Hepatocyte (in vitro differentiated cells): ENCODE data around the gene CYTH1.

Experiments
- CTCF ChIP-seq: fragments of 200-600 bp; sonication (generic); IDR thresholded peaks from 2 replicates; pipeline ENCODE4 v1.5.1; 2016; ENCODE audit warnings: antibody characterized with exemption, mild to moderate bottlenecking; ENCODE audit not compliant: poor library complexity
- EZH2 ChIP-seq: fragments of 200-600 bp; sonication (generic); IDR thresholded peaks from 2 replicates; pipeline ENCODE4 v1.6.1; 2016; ENCODE audit warnings: antibody characterized with exemption, mild to moderate bottlenecking, borderline replicate concordance

DNA sequence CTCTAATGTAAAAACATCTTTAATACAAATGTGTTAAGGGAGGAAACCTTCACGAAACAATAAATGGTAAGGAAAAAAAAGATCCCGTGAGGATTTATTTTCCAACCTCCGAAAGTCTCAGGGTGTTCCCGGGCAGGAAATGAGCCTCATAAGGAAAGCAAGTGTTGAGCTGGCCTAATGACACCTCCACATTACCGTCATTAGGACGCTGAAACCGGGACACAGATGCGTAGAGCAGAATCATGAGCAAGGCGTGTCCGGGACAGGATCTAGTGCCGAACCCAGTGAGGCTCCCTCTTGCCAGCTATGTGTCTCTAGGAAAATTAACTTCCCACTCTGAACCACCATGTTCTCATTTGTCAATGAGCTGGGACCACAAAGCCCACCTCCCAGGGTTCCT lies 22.7 kb upstream of the CYTH1 start:
- TF ChIP-seq CTCF: no peak
- TF ChIP-seq EZH2: no peak
